Neuronal stem cell (in vitro differentiated cells): ENCODE data around the gene GSG1. TPM values are rescaled to one million over a fixed set of nuclear protein-coding genes. Genes with fewer than 3 reads are reported as not detected.

ENCODE experiments used
- DNase-seq: peaks from one replicate; pipeline ENCODE4 v3.0.0-alpha.2; 2013; ENCODE audit warnings: low spot score
- H2AFZ ChIP-seq: one replicate; pipeline ENCODE4 v1.6.1; 2013; ENCODE audit warnings: mild to moderate bottlenecking, low read length, inconsistent platforms
- H2AK5ac ChIP-seq: 2 replicates; pipeline ENCODE4 v1.6.1; 2013; ENCODE audit warnings: low read depth, mild to moderate bottlenecking, inconsistent platforms, low read length, moderate library complexity, mixed read lengths
- H2BK120ac ChIP-seq: 2 replicates; pipeline ENCODE4 v1.6.1; 2013; ENCODE audit warnings: low read depth, mild to moderate bottlenecking, inconsistent platforms, low read length, moderate library complexity, mixed read lengths
- H2BK12ac ChIP-seq: one replicate; pipeline ENCODE4 v1.6.1; 2013; ENCODE audit warnings: low read length, inconsistent platforms
- H2BK15ac ChIP-seq: 2 replicates; pipeline ENCODE4 v1.6.1; 2013; ENCODE audit warnings: mild to moderate bottlenecking, low read length, inconsistent platforms, mixed read lengths
- H2BK5ac ChIP-seq: one replicate; pipeline ENCODE4 v1.6.1; 2013; ENCODE audit warnings: inconsistent platforms, mild to moderate bottlenecking, low read length, moderate library complexity
- H3K14ac ChIP-seq: one replicate; pipeline ENCODE4 v1.6.1; 2013; ENCODE audit warnings: low read length, inconsistent platforms
- H3K18ac ChIP-seq: 2 replicates; pipeline ENCODE4 v1.6.1; 2013; ENCODE audit warnings: low read length, inconsistent platforms
- H3K23ac ChIP-seq: 2 replicates; pipeline ENCODE4 v1.6.1; 2013; ENCODE audit warnings: low read depth, mild to moderate bottlenecking, mixed read lengths, low read length, inconsistent platforms; ENCODE audit not compliant: poor library complexity
- H3K27ac ChIP-seq: replicated peaks from 3 replicates; pipeline ENCODE4 v1.5.1; 2013; ENCODE audit warnings: low read length, inconsistent platforms
- H3K27me3 ChIP-seq, 3 experiments: 2 replicates each; pipeline ENCODE4 v1.6.1; 2013; ENCODE audit warnings: low read length in 3 of 3, mild to moderate bottlenecking in 2 of 3, inconsistent platforms in 1 of 3, low read depth in 1 of 3, mixed read lengths in 1 of 3, moderate library complexity in 1 of 3; ENCODE audit not compliant: control insufficient read depth in 3 of 3, insufficient read depth in 3 of 3
- H3K36me3 ChIP-seq, 2 donors: replicated peaks in 1 of 2; 2 replicates each; pipeline ENCODE4 v1.6.1; 2013; ENCODE audit warnings: low read length in 2 of 2; ENCODE audit not compliant: control insufficient read depth in 2 of 2, insufficient read depth in 2 of 2
- H3K4ac ChIP-seq: 2 replicates; pipeline ENCODE4 v1.6.1; 2013; ENCODE audit warnings: inconsistent platforms, mild to moderate bottlenecking, low read length, moderate library complexity
- H3K4me1 ChIP-seq, 2 donors: 1 replicate in 1 of 2; 2 replicates in 1 of 2; pipeline ENCODE4 v1.6.1; 2013; ENCODE audit warnings: low read length in 2 of 2, low read depth in 1 of 2; ENCODE audit not compliant: control insufficient read depth in 2 of 2, insufficient read depth in 1 of 2
- H3K4me2 ChIP-seq: one replicate; pipeline ENCODE4 v1.6.1; 2013; ENCODE audit warnings: mild to moderate bottlenecking, low read length, inconsistent platforms; ENCODE audit not compliant: insufficient read depth, poor library complexity, severe bottlenecking
- H3K4me3 ChIP-seq, 2 donors: 2 replicates each; pipeline ENCODE4 v1.5.1; 2013; ENCODE audit warnings: low read length in 2 of 2, mild to moderate bottlenecking in 2 of 2, inconsistent platforms in 1 of 2, moderate library complexity in 1 of 2
- H3K79me1 ChIP-seq: one replicate; pipeline ENCODE4 v1.6.1; 2013; ENCODE audit warnings: low read depth, mild to moderate bottlenecking, inconsistent platforms, low read length, moderate library complexity
- H3K9ac ChIP-seq: one replicate; pipeline ENCODE4 v1.6.1; 2013; ENCODE audit warnings: mild to moderate bottlenecking, low read depth, low read length, inconsistent platforms; ENCODE audit not compliant: poor library complexity
- H3K9me3 ChIP-seq, 2 donors: replicated peaks in 1 of 2; 2 replicates each; pipeline versions ENCODE3 to v1.6.1; 2013; ENCODE audit warnings: low read length in 2 of 2, mild to moderate bottlenecking in 2 of 2, inconsistent platforms in 1 of 2, low read depth in 1 of 2, mixed read lengths in 1 of 2, moderate library complexity in 1 of 2; ENCODE audit not compliant: control insufficient read depth in 2 of 2, insufficient read depth in 1 of 2
- H4K8ac ChIP-seq: one replicate; pipeline ENCODE4 v1.6.1; 2013; ENCODE audit warnings: low read depth, mild to moderate bottlenecking, inconsistent platforms, low read length, moderate library complexity
- H4K91ac ChIP-seq: one replicate; pipeline ENCODE4 v1.6.1; 2013; ENCODE audit warnings: low read length, low read depth, mild to moderate bottlenecking, inconsistent platforms; ENCODE audit not compliant: poor library complexity
- WGBS, 2 donors: extraction: QIAGEN DNeasy Blood & Tissue Kit; methylation state at CpG; one replicate each; pipeline ENCODE4 v1.1.7; 2013; ENCODE audit warnings: missing lambda C conversion rate in 2 of 2, mixed read lengths in 1 of 2; ENCODE audit not compliant: insufficient read length in 2 of 2, insufficient replicate concordance in 1 of 2; ENCODE audit errors: extremely low coverage in 2 of 2; 5-methylcytosine and 5-hydroxymethylcytosine counted together
- polyA plus RNA-seq, 2 experiments: library from polyadenylated mRNA; stranded (reverse); fragments of 200-250 nt; gene quantifications; one replicate each; pipeline ENCODE4 v1.2.3, GENCODE V29; 2013

The GSG1 gene
- 0.04 TPM for polyA plus RNA-seq (2013, experiment 1 of 2)
- polyA plus RNA-seq (2013, experiment 2 of 2), result not detected

DNA sequence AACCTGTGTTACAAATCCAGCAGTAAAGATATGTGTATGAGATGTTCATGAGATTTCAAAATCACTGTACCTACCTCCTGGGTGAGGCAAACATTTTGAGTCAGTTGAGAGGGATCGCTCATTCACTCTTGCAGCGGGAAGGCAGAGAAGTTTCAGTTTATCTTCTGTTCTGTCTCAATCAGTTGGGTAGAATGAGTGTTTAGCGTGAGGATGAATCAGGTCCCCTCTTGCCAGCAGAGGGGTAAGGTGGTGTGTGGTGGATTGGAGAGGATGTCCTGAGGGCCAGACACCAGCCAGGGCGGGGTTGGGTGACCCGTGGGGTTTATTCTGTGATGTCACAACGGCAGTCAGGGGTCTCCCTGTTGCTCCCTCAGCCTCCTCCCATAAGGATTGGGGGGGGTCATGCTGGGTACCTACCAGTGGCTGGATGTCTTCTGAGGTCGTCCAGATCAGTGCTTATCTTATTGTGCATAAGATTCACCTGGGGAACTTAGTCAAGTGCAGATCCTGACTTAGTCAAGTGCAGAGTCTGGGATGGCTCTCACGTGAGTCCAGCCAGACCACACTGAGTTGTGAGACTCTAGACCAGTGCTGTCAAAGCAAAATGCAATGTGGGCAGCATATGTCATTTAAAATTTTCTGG lies at the start of gene GSG1:
GSG1 (minus strand) TSS at position 277 of the 643 bp plus-strand sequence; CDS start at position 122, 155 bp downstream.
- no peak within 1 kb of the TSS for H3K9ac ChIP-seq
- H2AFZ ChIP-seq, result peak within 1 kb of the TSS; percentile 44
- H3K23ac ChIP-seq, result no peak within 1 kb of the TSS
- no peaks in the 10 kb centered on the region for H3K27me3 ChIP-seq
- no peaks in the 10 kb centered on the region for H3K79me1 ChIP-seq
- H2BK15ac ChIP-seq, result peak within 1 kb of the TSS; percentile 25
- H3K4me1 ChIP-seq, result peaks cover 24 to 30% of the 10 kb centered on the region in 2 donors
- H4K8ac ChIP-seq, result no peak within 1 kb of the TSS
- DNase-seq, result no peak
- no peak within 1 kb of the TSS for H3K14ac ChIP-seq
- peak within 1 kb of the TSS; percentile 41 for H2AK5ac ChIP-seq
- H2BK12ac ChIP-seq, result no peak within 1 kb of the TSS
- WGBS, 2 donors, result no CpG with 5 or more reads among the region's 8 CpGs
- H3K4me3 ChIP-seq, result no peak within 1 kb of the TSS
- H4K91ac ChIP-seq, result no peak within 1 kb of the TSS
- H3K36me3 ChIP-seq, result no peaks in the 10 kb centered on the region
- H2BK5ac ChIP-seq, result no peak within 1 kb of the TSS
- no peak within 1 kb of the TSS for H3K18ac ChIP-seq
- no peak within 1 kb of the TSS for H3K27ac ChIP-seq
- peaks cover 2 to 8% of the 10 kb centered on the region in 2 donors for H3K9me3 ChIP-seq
- no peak within 1 kb of the TSS for H3K4ac ChIP-seq
- no peak within 1 kb of the TSS for H3K4me2 ChIP-seq
- no peak within 1 kb of the TSS for H2BK120ac ChIP-seq

DNA sequence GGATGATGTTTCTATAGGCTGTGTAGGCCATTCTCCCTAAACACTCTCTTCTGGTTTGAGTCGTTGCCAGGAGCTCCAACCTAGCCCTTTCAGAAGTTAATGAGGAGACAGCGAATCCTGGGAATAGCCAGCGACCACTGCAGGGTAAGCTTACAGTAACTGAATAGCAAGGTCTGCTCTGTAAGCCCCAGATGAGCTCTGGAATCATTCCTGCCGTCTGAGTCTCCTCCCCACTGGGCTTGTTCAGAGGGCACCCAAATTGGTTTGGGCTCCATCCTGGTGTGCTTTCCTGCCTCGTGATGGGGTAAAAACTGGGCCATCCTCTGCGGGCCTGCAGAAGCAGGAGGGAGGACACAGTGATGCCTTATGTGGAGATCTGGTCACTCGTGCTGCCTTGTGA lies 49.7 kb upstream of the GSG1 start:
- no peak overlapping the region for H3K27ac ChIP-seq

DNA sequence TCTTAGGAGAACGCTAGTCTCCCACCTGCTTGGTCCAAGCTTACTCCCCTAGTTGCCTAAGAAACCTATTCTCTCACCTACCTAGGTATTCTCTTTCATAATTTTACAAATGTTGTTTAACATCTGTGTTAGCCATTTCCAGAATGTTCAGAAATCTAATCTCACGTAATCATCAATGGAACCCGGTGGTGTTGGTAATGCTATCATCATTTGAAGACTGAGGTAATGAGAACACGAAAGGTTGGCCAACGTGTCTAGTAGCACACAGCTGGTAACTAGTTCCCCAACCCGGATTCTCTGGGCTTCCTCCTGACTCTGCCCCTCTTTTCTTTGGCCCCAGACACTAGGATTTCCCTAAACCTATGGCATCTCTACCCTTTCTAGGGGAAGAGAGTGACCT lies 49.3 kb upstream of the GSG1 start:
- WGBS, 2 donors, result no CpG with 5 or more reads among the region's 6 CpGs

More for the DNA sequence above, 49.7 kb upstream of the GSG1 start:
- Histone ChIP-seq H3K4me2 (no peak overlapping the region), H3K4ac (no peak overlapping the region), H2BK120ac (no peak overlapping the region), H2BK15ac (no peak overlapping the region), H3K79me1 (no peaks in the 10 kb centered on the region), H3K14ac (no peak overlapping the region), H3K36me3 (no peaks in the 10 kb centered on the region), H2BK12ac (no peak overlapping the region), H2BK5ac (no peak overlapping the region), H3K9ac (no peak overlapping the region), H2AK5ac (no peak overlapping the region), H3K27me3 (no peaks in the 10 kb centered on the region), H3K4me3 (no peak overlapping the region), H3K18ac (no peak overlapping the region), H2AFZ (no peak overlapping the region), H3K4me1 (peaks cover 0 to 6% of the 10 kb centered on the region in 2 donors), H4K8ac (no peak overlapping the region), H4K91ac (no peak overlapping the region), H3K9me3 (peaks cover 0 to 1% of the 10 kb centered on the region in 2 donors), H3K23ac (no peak overlapping the region)
- WGBS, 2 donors, result no CpG with 5 or more reads among the region's 7 CpGs
- no peak for DNase-seq

DNA sequence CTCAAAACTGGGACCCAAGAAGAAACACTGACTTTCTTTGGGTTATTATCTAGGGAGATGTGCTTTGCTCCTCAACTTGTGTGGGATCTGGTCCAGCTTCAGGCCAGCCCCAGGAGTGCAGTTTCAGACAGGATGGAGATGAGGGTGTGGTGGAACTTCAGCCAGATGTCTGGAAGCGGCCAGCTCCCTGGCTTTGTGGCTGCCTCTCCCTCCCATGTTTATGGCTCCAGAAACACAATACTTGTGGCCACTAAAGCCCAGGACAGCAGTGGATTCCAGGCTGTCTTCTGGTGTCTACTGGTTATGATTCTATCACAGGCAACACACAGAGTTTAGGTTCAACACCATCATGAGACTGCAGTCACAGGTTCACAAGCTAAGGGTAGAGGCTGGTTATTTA lies 48.8 kb upstream of the GSG1 start:
- no peak overlapping the region for H2AFZ ChIP-seq
- H2BK120ac ChIP-seq, result no peak overlapping the region
- WGBS, 2 donors, result no CpG with 5 or more reads among the region's 1 CpG
- no peaks in the 10 kb centered on the region for H3K36me3 ChIP-seq
- peaks cover 0 to 1% of the 10 kb centered on the region in 2 donors for H3K9me3 ChIP-seq
- no peak overlapping the region for H3K27ac ChIP-seq
- H3K4me1 ChIP-seq, result peaks cover 0 to 4% of the 10 kb centered on the region in 2 donors
- H2BK5ac ChIP-seq, result no peak overlapping the region
- no peak overlapping the region for H4K91ac ChIP-seq
- no peak overlapping the region for H3K14ac ChIP-seq
- no peak overlapping the region for H3K4me3 ChIP-seq
- H2BK12ac ChIP-seq, result no peak overlapping the region
- no peak overlapping the region for H3K9ac ChIP-seq
- no peak overlapping the region for H3K18ac ChIP-seq
- DNase-seq, result no peak
- no peak overlapping the region for H2AK5ac ChIP-seq
- no peak overlapping the region for H2BK15ac ChIP-seq
- H4K8ac ChIP-seq, result no peak overlapping the region
- no peaks in the 10 kb centered on the region for H3K79me1 ChIP-seq
- H3K27me3 ChIP-seq, result no peaks in the 10 kb centered on the region
- no peak overlapping the region for H3K4me2 ChIP-seq
- H3K4ac ChIP-seq, result no peak overlapping the region
- H3K23ac ChIP-seq, result no peak overlapping the region

More for the DNA sequence above, 49.3 kb upstream of the GSG1 start:
- H3K4me1 ChIP-seq, result peaks cover 0 to 6% of the 10 kb centered on the region in 2 donors
- H3K18ac ChIP-seq, result no peak overlapping the region
- H3K14ac ChIP-seq, result no peak overlapping the region
- H3K9me3 ChIP-seq, result peaks cover 0 to 1% of the 10 kb centered on the region in 2 donors
- no peak overlapping the region for H3K4me3 ChIP-seq
- H3K27me3 ChIP-seq, result no peaks in the 10 kb centered on the region
- no peak overlapping the region for H2BK12ac ChIP-seq
- no peak overlapping the region for H2AK5ac ChIP-seq
- H3K9ac ChIP-seq, result no peak overlapping the region
- no peak for DNase-seq
- H2AFZ ChIP-seq, result no peak overlapping the region
- no peak overlapping the region for H3K27ac ChIP-seq
- H3K36me3 ChIP-seq, result no peaks in the 10 kb centered on the region
- no peak overlapping the region for H3K4me2 ChIP-seq
- H4K91ac ChIP-seq, result no peak overlapping the region
- H3K79me1 ChIP-seq, result no peaks in the 10 kb centered on the region
- H3K4ac ChIP-seq, result no peak overlapping the region
- H2BK120ac ChIP-seq, result no peak overlapping the region
- no peak overlapping the region for H3K23ac ChIP-seq
- no peak overlapping the region for H2BK5ac ChIP-seq
- H2BK15ac ChIP-seq, result no peak overlapping the region
- H4K8ac ChIP-seq, result no peak overlapping the region
